Adipose tissue (tissue), 3 donors: Measurements from ENCODE around the gene NEURL1. TPM values are rescaled to one million over a fixed set of nuclear protein-coding genes. Genes with fewer than 3 reads are reported as not detected.

Experiments used
- H3K27ac ChIP-seq: one replicate; pipeline ENCODE4 v1.5.1; 2013; ENCODE audit warnings: low read depth, low read length
- WGBS, 3 donors: extraction: QIAGEN DNeasy Blood & Tissue Kit; methylation state at CpG; one replicate each; pipeline ENCODE4 v1.1.7; 2013; 5-methylcytosine and 5-hydroxymethylcytosine counted together
- polyA plus RNA-seq, 3 donors: library from polyadenylated mRNA; stranded (reverse); fragments of 200-250 nt; gene quantifications; one replicate each; pipeline ENCODE4 v1.2.3, GENCODE V29; 2013
- donor health status: healthy with polysubstance abuse.
- donor health status: Bipolar disorder and iron deficiency.
- donor health status: healthy.

NEURL1 gene
- polyA plus RNA-seq, 3 donors: 0.51 to 9.8 TPM; not detected in 1

GRCh38 chr10:103568505-103568904 lies 75.0 kb downstream of the NEURL1 start:
- 88 to 91% (median 89%) methylated on average over 5 of the region's 5 CpGs for WGBS, 3 donors
- H3K27ac ChIP-seq: no peak overlapping the region

DNA sequence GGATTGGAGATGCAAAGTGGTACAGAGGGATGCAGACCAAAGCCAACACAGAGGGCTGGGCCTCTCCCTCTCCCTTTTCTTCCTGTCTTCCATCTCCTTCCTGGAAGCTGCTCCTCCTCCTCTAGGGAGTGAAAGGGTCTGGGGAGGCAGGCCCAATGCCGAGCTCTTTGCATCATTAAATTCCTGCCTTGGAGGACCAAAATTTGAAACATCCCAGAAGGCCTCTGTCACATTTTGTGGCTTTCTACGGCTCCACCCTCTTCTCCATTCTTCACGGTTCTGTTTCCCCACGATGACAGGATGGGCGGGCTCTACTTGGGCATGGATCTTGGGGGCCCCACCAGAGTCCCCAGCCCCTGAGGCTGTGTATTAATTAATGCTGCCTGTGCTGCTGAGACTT lies 76.4 kb downstream of the NEURL1 start:
- 42 to 77% (median 57%) methylated on average over 5 of the region's 5 CpGs for WGBS, 3 donors
- no peak overlapping the region for H3K27ac ChIP-seq

DNA sequence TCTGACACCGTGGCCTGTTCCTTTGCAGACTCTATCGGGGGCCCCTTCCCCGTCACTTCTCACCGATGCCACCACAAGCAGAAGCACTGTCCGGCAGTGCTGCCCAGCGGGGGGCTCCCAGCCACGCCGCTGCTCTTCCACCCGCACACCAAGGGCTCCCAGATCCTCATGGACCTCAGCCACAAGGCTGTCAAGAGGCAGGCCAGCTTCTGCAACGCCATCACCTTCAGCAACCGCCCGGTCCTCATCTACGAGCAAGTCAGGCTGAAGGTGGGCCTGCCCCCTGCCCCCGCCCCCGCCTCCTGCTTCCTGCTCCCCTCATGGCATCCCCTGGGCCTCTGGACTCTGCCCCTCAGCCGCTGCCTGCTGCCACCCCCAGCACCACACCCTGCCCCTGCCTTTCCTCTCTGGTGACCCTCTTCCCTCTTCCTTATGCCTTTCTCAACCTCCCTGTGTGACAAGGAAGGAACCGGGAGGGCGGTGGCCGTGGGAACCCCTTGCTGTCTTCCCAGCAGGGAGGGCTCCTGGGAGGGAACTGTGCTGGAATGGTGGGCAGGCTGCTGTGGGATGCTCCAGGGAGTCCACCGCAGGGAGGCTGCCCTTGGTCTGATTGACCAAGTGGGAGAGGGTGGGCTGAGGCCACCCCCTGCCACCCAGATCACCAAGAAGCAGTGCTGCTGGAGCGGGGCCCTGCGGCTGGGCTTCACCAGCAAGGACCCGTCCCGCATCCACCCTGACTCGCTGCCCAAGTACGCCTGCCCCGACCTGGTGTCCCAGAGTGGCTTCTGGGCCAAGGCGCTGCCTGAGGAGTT lies 77.5 kb downstream of the NEURL1 start:
- WGBS, 3 donors: 88 to 94% (median 92%) methylated on average over 28 of the region's 28 CpGs
- no peak overlapping the region for H3K27ac ChIP-seq

DNA sequence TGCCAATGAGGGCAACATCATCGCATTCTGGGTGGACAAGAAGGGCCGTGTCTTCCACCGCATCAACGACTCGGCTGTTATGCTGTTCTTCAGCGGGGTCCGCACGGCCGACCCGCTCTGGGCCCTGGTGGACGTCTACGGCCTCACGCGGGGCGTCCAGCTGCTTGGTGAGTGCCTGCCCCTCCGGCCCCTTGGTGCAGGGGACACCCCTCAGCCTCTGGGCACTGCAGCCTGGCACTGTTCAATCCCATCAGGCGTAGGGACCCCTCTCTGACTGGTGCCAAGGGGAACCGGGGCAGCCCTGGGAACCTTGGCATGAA lies 78.1 kb downstream of the NEURL1 start:
- 96% methylated on average over 18 of the region's 18 CpGs for WGBS, 3 donors
- no peak overlapping the region for H3K27ac ChIP-seq

GRCh38 chr10:103572347-103573204 lies 79.1 kb downstream of the NEURL1 start:
- 90 to 95% (median 93%) methylated on average over 10 of the region's 10 CpGs for WGBS, 3 donors
- H3K27ac ChIP-seq: no peak overlapping the region

DNA sequence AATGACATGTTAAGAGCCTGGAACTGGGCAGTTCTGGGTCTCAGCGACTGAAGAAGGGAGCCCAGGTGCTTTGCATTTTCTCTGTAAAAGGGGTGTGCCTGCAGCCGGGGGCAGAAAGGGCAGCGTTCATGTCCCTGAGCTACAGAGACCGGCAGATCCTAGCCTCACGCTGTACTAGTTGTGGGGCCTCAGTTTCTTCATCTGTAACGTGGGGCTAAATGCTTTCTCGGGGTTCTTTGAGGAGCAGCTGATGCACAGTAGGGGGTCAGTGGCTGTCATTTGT lies 79.6 kb downstream of the NEURL1 start:
- WGBS, 3 donors: 86 to 92% (median 90%) methylated on average over 7 of the region's 7 CpGs
- H3K27ac ChIP-seq: no peak overlapping the region

- H3K27ac ChIP-seq: no peak overlapping the region
- WGBS, 3 donors: 85 to 86% (median 85%) methylated on average over 16 of the region's 16 CpGs
These were observed 80.9 kb downstream of the NEURL1 start for GRCh38 chr10:103574097-103575061.

DNA sequence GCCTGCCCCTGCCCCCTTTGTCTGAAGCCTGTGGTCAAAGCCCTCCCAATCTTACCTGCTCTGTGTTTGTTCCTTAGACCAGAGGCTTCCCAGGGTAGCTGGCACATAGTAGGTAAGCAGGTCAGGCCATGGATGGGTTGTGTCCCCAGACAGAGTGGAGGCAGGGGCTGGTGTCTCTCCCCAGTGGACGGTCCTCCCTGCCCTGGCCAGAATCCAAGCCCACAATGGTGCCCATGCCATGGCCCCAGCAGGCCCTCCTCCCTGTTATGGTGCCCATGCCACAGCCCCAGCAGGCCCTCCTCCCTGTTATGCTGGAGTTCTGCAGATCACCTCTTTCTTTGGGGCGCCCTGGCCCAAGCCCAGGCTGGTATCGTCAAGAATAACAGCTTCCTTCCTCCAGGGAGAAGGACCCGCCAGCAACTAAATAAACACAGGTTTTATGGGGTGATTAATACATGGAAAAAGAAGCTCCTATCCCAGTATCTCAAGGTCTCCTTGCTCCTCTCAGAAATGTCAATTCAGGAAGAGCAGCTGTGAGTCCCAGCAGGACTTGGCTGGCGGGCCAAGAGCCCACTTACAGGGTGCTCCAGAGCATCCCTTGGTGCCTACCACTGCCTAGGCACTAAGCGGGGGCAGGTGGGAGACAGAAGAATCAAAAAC lies 82.0 kb downstream of the NEURL1 start:
- WGBS, 3 donors: 72 to 75% (median 74%) methylated on average over 6 of the region's 6 CpGs
- no peak overlapping the region for H3K27ac ChIP-seq

GRCh38 chr10:103576076-103576471 lies 82.6 kb downstream of the NEURL1 start:
- 95 to 100% (median 100%) methylated on average over 1 of the region's 1 CpG for WGBS, 3 donors
- H3K27ac ChIP-seq: no peak overlapping the region

DNA sequence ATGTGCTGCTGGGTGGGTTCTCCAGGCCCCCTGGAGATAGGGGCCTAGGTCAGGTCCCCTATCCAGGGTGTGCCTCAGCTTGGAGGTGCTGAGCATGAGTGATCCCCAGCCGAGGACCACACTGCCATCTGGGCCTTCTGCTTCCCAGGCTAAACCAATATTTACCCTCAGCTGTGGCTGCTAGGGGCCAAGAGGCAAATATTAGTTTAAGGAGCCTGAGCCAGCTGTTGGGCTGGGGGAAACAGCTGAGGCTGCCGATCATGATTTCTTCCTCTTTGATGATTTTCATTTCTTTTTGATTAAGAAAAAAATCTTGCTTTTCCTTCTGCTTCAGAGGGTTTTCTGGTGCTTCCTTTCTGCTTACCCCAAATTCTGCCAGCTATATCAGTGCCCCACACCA lies 83.4 kb downstream of the NEURL1 start:
- 14 to 55% (median 52%) methylated on average over 2 of the region's 2 CpGs for WGBS, 3 donors

DNA sequence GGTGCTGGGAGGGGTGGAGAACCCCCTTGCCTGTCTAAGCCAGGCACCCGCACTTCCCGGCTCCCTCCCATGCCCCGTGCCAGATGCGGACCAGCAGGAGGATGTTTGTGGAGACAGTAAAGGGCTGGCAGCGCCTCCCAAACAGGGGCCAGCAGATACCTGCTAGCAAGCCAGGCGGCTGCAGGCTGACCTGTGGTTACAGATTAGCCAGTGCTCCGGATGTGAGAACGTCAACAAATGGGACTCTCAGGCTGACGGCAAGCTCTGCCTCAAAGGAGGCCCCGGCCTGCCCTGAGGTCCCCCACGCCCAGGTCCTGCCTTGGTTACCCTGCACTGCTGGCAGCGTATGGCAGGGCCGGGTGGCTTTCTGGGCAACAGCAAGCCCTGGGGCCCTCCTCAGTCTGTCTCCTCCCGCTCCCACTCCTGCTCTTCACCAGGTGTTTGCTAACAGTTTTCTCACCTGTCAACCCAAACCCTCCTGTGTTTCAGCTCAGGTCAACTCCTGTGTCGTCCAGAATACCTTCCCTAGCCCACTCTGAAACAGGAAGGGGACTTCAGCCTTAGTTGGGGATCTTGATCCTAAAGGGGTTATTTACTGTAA lies 85.4 kb downstream of the NEURL1 start:
- no peak overlapping the region for H3K27ac ChIP-seq
- WGBS, 3 donors: 24 to 76% (median 64%) methylated on average over 15 of the region's 15 CpGs

More for the DNA sequence above, 83.4 kb downstream of the NEURL1 start:
- no peak overlapping the region for H3K27ac ChIP-seq

DNA sequence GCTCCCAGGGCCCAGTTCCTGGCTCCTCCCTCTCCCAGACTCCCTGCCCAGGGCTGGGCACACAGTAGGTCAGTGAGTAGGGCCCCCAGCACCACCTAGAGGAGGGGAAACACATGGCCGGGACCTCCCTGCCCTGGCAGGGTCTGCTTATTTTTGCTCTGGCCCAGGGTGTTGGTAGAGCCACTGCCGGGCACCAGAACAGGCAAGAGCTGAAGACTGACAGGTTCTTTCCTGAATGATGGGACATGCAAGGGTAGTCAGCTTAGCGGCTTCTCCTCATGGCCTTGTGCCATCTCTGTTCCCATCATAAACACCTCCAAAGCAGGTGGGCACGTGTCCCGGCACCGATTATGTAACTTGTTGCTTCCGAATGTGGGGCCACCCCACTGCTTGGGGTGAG lies 86.5 kb downstream of the NEURL1 start:
- WGBS, 3 donors: 78 to 89% (median 79%) methylated on average over 7 of the region's 7 CpGs
- no peak overlapping the region for H3K27ac ChIP-seq

- 54 to 71% (median 69%) methylated on average over 7 of the region's 7 CpGs for WGBS, 3 donors
- H3K27ac ChIP-seq: no peak overlapping the region
These were observed 86.9 kb downstream of the NEURL1 start for GRCh38 chr10:103580430-103580829.

DNA sequence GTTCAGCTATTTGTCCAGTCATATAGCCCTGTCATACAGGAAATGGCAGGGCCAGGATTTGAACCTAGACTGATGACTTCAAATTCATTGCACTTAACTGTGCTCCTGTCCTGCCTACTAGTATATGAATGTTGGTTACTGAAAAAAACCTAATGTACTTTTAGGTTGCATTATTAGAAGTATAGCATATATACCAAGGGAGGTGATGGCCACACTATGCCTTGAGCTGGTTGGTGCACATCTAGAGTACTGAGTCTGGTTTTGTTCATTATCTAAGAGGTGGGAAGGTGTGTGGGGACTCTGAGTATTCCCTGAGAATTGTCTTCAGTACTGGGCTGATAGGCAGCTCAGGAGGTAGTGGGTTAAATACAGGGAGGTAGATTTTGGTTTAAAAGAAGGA lies 88.0 kb downstream of the NEURL1 start:
- H3K27ac ChIP-seq: no peak overlapping the region

GRCh38 chr10:103582331-103583123 lies 89.0 kb downstream of the NEURL1 start:
- no peak overlapping the region for H3K27ac ChIP-seq
- WGBS, 3 donors: 86 to 90% (median 88%) methylated on average over 13 of the region's 13 CpGs

- H3K27ac ChIP-seq: no peak overlapping the region
- 66 to 87% (median 77%) methylated on average over 8 of the region's 8 CpGs for WGBS, 3 donors
These were observed 90.3 kb downstream of the NEURL1 start for GRCh38 chr10:103583871-103584215.

- WGBS, 3 donors: 8 to 51% (median 8%) methylated on average over 102 to 111 of the region's 111 CpGs
- no peak overlapping the region for H3K27ac ChIP-seq
These were observed 90.9 kb downstream of the NEURL1 start for GRCh38 chr10:103584216-103585010.
